Suprapubic skin (tissue), 4 donors: Measurements from ENCODE around the gene LRIG1. TPM values are rescaled to one million over a fixed set of nuclear protein-coding genes. Genes with fewer than 3 reads are reported as not detected.

Source experiments
- DNase-seq, 2 donors: peaks; one replicate each; pipeline ENCODE4 v3.0.0-alpha.2; 2019; ENCODE audit warnings: low spot score in 2 of 2
- H3K27ac ChIP-seq: fragments of 200-600 bp; sonication (generic); one replicate; pipeline ENCODE4 v1.5.1; 2019
- H3K27me3 ChIP-seq: fragments of 200-600 bp; sonication (generic); one replicate; pipeline ENCODE4 v1.5.1; 2019
- H3K36me3 ChIP-seq: fragments of 200-600 bp; sonication (generic); one replicate; pipeline ENCODE4 v1.5.1; 2019
- H3K4me1 ChIP-seq: fragments of 200-600 bp; sonication (generic); one replicate; pipeline ENCODE4 v1.5.1; 2019
- H3K4me3 ChIP-seq: fragments of 200-600 bp; sonication (generic); one replicate; pipeline ENCODE4 v1.5.1; 2019; ENCODE audit warnings: mild to moderate bottlenecking
- H3K9me3 ChIP-seq: fragments of 200-600 bp; sonication (generic); one replicate; pipeline ENCODE4 v1.5.1; 2019
- CTCF ChIP-seq, 2 donors: fragments of 200-600 bp in 1 of 2; fragments of 450-650 bp in 1 of 2; sonication (generic) in 1 of 2; IDR thresholded peaks; one replicate each; pipeline ENCODE4 v1.5.1; 2016 to 2019; ENCODE audit warnings: antibody characterized with exemption in 2 of 2, mild to moderate bottlenecking in 1 of 2, moderate library complexity in 1 of 2
- EP300 ChIP-seq: sonication (generic); formaldehyde crosslinking; IDR thresholded peaks from one replicate; pipeline ENCODE4 v1.6.1; 2017; ENCODE audit warnings: antibody characterized with exemption
- POLR2A ChIP-seq, 2 donors: fragments of 450-650 bp; IDR thresholded peaks; one replicate each; pipeline ENCODE4 v1.6.1; 2017; ENCODE audit warnings: antibody characterized with exemption in 2 of 2, mild to moderate bottlenecking in 2 of 2, moderate library complexity in 2 of 2
- POLR2AphosphoS5 ChIP-seq, 3 donors: sonication (generic); formaldehyde crosslinking; IDR thresholded peaks; one replicate each; pipeline ENCODE4 v1.6.1; 2017; ENCODE audit warnings: antibody characterized with exemption in 3 of 3
- WGBS: methylation state at CpG from one replicate; pipeline ENCODE4 v1.1.5; 2018; 5-methylcytosine and 5-hydroxymethylcytosine counted together
- total RNA-seq, 4 donors: library from RNA; depleted of rRNA; stranded (reverse); fragments of >200 nt; gene quantifications; one replicate each; pipeline ENCODE4 v1.1.0, GENCODE V29; 2016

The LRIG1 gene
- total RNA-seq, 4 donors from 2014 or later = 69.1 to 88.0 (median 78.9) TPM

DNA sequence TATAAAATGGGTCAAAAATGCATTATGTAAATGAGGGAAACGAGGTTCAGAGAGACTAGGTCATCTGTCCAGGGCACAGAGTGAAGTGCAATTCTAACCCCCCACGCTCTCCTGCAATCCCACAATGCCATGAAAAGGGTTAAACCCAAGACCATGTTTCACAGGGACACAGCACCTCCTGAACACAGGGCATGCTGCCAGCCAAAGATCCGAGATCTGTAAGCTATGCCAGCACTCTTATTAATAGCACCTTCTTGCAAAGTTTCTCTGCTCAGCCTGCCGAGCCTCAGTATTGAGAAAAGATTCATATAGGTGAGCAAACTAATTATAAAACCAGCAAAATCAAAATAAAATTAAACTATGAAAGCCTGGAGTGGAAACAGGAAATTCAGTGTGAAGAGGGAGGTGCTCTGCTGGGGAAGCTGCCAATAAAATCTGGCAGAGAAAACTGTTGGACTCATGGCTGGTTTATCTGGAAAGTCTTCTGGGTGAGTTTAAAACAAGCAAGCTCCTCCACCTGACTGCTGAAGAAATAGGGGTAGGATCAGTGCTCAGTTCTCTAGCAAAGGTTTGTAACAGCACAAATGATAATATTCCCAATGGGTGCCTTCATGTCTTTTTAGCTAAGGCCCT, 50.3 kb downstream of the LRIG1 start:
- 20% methylated on average over 4 of the region's 4 CpGs for WGBS
- H3K4me3 ChIP-seq = peak overlapping the region; percentile 1
- no peak for TF ChIP-seq POLR2A (IDR thresholded peaks at IDR 0.05)
- TF ChIP-seq CTCF (IDR thresholded peaks at IDR 0.05) = no peak
- no peak for TF ChIP-seq EP300
- peaks cover 53% of the 10 kb centered on the region for H3K4me1 ChIP-seq
- peak overlapping the region; percentile 27 for H3K27ac ChIP-seq
- H3K36me3 ChIP-seq = peaks cover 5% of the 10 kb centered on the region
- no peak for DNase-seq
- H3K27me3 ChIP-seq = no peaks in the 10 kb centered on the region
- no peaks in the 10 kb centered on the region for H3K9me3 ChIP-seq

DNA sequence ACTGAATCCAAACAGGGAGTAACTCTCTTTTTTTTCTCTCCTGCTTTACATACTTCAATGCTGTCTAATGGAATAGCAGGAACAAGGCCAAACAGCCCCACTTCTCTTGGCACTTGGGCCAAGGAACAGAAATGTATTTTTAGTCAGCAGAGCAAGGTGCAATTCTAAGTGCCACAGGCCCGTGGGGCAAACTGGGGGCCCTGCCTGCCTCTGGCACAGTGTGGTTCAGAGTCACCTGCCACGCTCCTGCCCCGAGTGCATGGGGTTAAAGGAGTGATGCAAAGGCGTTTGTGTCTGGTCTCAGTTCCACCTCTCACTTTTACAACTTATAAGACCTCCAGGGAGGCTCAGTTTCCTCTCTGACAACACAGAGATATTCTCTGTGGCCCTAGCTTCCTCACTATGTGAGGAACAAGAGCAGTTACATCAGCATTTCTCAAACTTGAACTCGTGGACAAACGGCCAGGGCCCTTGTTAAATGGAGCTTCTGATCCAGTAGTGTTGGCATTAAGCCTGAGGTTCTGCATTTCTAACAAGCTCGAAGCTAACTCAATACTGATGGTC, 51.3 kb downstream of the LRIG1 start:
- Histone ChIP-seq H3K27me3 (no peaks in the 10 kb centered on the region), H3K36me3 (peaks cover 5% of the 10 kb centered on the region), H3K27ac (peak overlapping the region; percentile 27), H3K9me3 (no peaks in the 10 kb centered on the region), H3K4me1 (peaks cover 53% of the 10 kb centered on the region), H3K4me3 (no peak overlapping the region)
- no peak for DNase-seq
- TF ChIP-seq POLR2AphosphoS5 (IDR thresholded peaks at IDR 0.05) (no peak), POLR2A (IDR thresholded peaks at IDR 0.05) (no peak)
- 28% methylated on average over 7 of the region's 7 CpGs for WGBS

- H3K27ac ChIP-seq = no peak overlapping the region
These were observed 56.6 kb downstream of the LRIG1 start for GRCh38 chr3:66444146-66444644.

DNA sequence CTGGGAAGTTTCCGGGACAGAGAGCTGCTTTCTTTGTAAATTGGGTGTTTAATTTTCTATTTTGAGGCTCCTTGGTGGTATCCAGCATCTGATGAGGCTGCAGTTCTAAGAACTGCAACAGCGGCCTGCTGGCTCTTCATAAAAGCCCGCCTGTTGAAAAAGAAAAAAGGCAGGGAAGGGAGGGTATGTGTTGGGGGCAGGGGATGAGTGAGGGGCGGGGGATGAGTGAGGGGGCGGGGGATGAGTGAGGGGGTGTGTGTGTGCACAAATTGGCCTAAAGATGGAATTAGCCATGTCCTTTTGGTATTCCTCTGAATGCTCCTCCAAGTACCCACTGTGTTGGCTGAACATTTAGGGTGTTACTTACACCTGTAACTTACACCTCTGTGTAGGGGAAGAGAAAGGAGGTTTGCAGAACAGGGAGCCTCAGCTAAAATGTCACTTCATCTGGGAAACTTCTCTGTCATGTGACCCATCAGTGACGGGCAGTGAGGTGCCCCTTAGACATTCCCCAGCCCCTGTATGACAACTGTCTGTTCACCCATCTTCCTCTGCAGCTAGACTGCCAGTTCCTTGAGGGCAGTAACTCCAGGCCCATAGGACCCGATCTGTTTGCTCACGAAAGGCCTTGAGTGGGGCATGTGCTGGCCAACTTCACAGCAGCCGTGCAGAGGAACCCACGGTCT, 57.6 kb downstream of the LRIG1 start:
- Histone ChIP-seq H3K4me1 (peaks cover 47% of the 10 kb centered on the region), H3K4me3 (no peak overlapping the region), H3K27ac (peak overlapping the region; percentile 78), H3K9me3 (no peaks in the 10 kb centered on the region), H3K27me3 (no peaks in the 10 kb centered on the region), H3K36me3 (peaks cover 1% of the 10 kb centered on the region)
- no peak for DNase-seq
- TF ChIP-seq CTCF (IDR thresholded peaks at IDR 0.05) (no peak), EP300 (no peak), POLR2A (IDR thresholded peaks at IDR 0.05) (no peak), POLR2AphosphoS5 (IDR thresholded peaks at IDR 0.05) (no peak)
- 59% methylated on average over 7 of the region's 10 CpGs for WGBS

More at GRCh38 chr3:66444146-66444644, 56.6 kb downstream of the LRIG1 start:
- H3K9me3 ChIP-seq = no peaks in the 10 kb centered on the region
- no peaks in the 10 kb centered on the region for H3K27me3 ChIP-seq
- no peak for DNase-seq
- 72% methylated on average over 6 of the region's 7 CpGs for WGBS
- H3K4me3 ChIP-seq = no peak overlapping the region
- peaks cover 5% of the 10 kb centered on the region for H3K36me3 ChIP-seq
- H3K4me1 ChIP-seq = peaks cover 54% of the 10 kb centered on the region
- TF ChIP-seq EP300 (no peak), POLR2A (IDR thresholded peaks at IDR 0.05) (no peak), CTCF (IDR thresholded peaks at IDR 0.05) (no peak), POLR2AphosphoS5 (IDR thresholded peaks at IDR 0.05) (no peak)

DNA sequence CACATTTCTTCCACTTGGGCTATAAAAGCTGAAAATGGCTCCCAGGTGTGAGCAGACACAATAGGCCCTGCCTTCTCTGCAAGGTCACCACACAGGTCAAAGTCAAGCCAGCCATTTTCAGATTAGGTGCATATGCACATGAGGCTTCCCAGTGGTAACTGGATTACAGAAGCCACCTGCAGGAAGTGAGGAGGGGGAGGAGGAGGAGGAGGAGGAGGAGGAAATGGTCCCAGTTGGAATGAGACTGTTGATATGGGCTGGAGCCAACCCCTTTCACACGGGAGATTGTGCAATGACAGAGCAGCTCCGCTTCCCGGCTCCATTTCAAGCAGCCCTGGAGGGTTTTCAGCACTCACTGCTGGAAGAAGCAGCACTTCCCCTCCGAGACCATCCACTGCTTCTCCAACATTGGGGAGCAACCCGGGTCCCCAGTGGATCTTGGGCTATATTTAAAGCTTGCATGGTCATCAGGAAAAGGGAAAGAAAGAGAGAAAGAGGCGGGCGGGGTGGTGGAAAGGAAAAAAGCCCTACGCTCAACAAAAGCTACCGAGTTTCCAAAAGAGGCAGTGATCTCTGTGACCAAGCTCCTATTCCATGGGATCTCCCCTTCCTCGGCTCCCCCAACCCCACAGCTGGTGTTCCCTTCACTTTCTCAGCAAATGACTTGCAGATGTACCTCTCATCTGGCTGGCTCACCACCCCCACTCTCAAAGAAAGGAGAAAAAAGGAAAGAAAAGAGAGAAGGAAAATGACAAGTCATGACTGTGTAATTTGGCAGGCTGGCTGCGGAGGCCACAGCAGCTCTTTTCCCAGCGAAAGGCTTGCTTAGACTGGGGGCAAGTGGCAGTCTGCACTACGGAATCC, 58.3 kb downstream of the LRIG1 start:
- no peak for TF ChIP-seq POLR2AphosphoS5 (IDR thresholded peaks at IDR 0.05)
- no peak for TF ChIP-seq CTCF (IDR thresholded peaks at IDR 0.05)
- no peak for TF ChIP-seq EP300
- TF ChIP-seq POLR2A (IDR thresholded peaks at IDR 0.05) = no peak
- Histone ChIP-seq H3K4me3 (peak overlapping the region; percentile 26), H3K36me3 (no peaks in the 10 kb centered on the region), H3K4me1 (peaks cover 51% of the 10 kb centered on the region), H3K9me3 (no peaks in the 10 kb centered on the region), H3K27me3 (no peaks in the 10 kb centered on the region), H3K27ac (peak overlapping the region; percentile 78)
- peak in 1 of 2 donors; percentile 80 for DNase-seq
- 20% methylated on average over 13 of the region's 13 CpGs for WGBS
